GM12878 (cell line): ENCODE data around the gene KRT73.

Experiments used
- CTCF ChIP-seq, 3 experiments: IDR thresholded peaks in 2 of 3; conservative IDR thresholded peaks in 1 of 3; 2 replicates each; pipeline ENCODE4 v1.5.1; 2011; ENCODE audit warnings: low read depth in 3 of 3, low read length in 3 of 3, mild to moderate bottlenecking in 3 of 3, control low read depth in 2 of 3, moderate library complexity in 2 of 3, inconsistent platforms in 1 of 3, mixed read lengths in 1 of 3; ENCODE audit not compliant: control insufficient read depth in 2 of 3, insufficient read depth in 1 of 3; ENCODE audit errors: extremely low read depth in 1 of 3
- EED ChIP-seq: sonication (generic); IDR thresholded peaks from 2 replicates; pipeline ENCODE4 v1.6.1; 2016; ENCODE audit warnings: antibody characterized with exemption, low read depth
- EP300 ChIP-seq, 2 experiments: fragments of 150-350 bp in 1 of 2; IDR thresholded peaks; 2 replicates each; pipeline ENCODE4 v1.6.1; 2011 to 2012; ENCODE audit warnings: low read depth in 2 of 2, low read length in 2 of 2, borderline replicate concordance in 1 of 2, improper control_type of control experiment in 1 of 2, inconsistent platforms in 1 of 2; ENCODE audit not compliant: control insufficient read depth in 1 of 2
- FOXM1 ChIP-seq: IDR thresholded peaks from 2 replicates; pipeline ENCODE4 v1.6.1; 2012; ENCODE audit warnings: low read depth, mild to moderate bottlenecking, inconsistent platforms, low read length, moderate library complexity
- GABPA ChIP-seq: IDR thresholded peaks from 2 replicates; pipeline ENCODE4 v1.6.1; 2014; ENCODE audit warnings: antibody characterized with exemption, low read depth, mild to moderate bottlenecking, inconsistent platforms
- GATAD2B ChIP-seq: fragments of 450-650 bp; conservative IDR thresholded peaks from 2 replicates; pipeline ENCODE4 v1.6.1; 2017; ENCODE audit warnings: low read depth, mild to moderate bottlenecking, moderate library complexity
- HCFC1 ChIP-seq: fragments of 150-350 bp; IDR thresholded peaks from 2 replicates; pipeline ENCODE4 v1.6.1; 2014; ENCODE audit warnings: low read length
- KDM1A ChIP-seq: fragments of 200-600 bp; sonication (generic); IDR thresholded peaks from 2 replicates; pipeline ENCODE4 v1.6.1; 2016; ENCODE audit warnings: borderline replicate concordance
- NFYA ChIP-seq: IDR thresholded peaks from 2 replicates; pipeline ENCODE4 v1.6.1; 2011; ENCODE audit warnings: low read depth, mild to moderate bottlenecking, low read length, improper control_type of control experiment, borderline replicate concordance
- TARDBP ChIP-seq: IDR thresholded peaks from 2 replicates; pipeline ENCODE4 v1.6.1; 2016; ENCODE audit warnings: borderline replicate concordance
- TCF12 ChIP-seq: IDR thresholded peaks from 2 replicates; pipeline ENCODE4 v1.6.1; 2011; ENCODE audit warnings: low read depth, mild to moderate bottlenecking, low read length

DNA sequence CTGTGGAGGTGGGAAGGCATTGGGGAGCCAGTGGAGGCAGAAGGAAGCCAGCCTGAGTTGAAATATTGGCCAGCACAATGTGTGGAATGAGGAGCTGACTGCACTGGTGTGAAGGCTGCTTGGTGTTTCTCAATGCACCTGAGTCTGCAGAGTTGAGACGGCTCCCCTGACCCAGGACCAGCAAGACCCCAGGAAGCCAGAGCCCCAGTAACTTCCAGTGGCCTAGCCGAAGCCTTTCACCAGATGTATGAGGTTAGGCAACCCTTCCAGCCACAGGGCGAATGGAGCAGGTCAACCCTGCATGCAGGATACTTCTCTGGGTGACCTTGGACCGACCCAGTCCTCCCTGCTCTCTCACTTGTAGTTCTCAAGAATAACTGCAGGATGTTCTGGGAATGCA is 12.9 kb upstream of the KRT73 start:
- TF ChIP-seq EP300 (IDR thresholded peaks at IDR 0.05; ENCODE audit: borderline replicate concordance in 1 of 2, control insufficient read depth in 1 of 2, low read depth in 2 of 2, low read length in 2 of 2) (no peak), CTCF (IDR thresholded peaks at IDR 0.05 in 2 of 3, conservative IDR thresholded peaks at IDR 0.05 in 1 of 3; ENCODE audit: control insufficient read depth in 2 of 3, extremely low read depth in 1 of 3, insufficient read depth in 1 of 3, low read depth in 3 of 3, low read length in 3 of 3) (no peak), TCF12 (no peak), GATAD2B (no peak), FOXM1 (no peak), KDM1A (no peak), GABPA (no peak), HCFC1 (no peak), NFYA (no peak), EED (no peak), TARDBP (no peak)
